Embryonic facial prominence (tissue), 1 donor: ENCODE measurements around the gene MTG1.
"Not testable (repeated sequence)": the region's sequence is repeated elsewhere in the genome, so short reads cannot be mapped to it uniquely, and the experiment has no call there.

Source experiments
- DNase-seq: peaks from one replicate; pipeline ENCODE4 v3.0.0-alpha.2; 2016; ENCODE audit errors: extremely low spot score

Gene MTG1

DNA sequence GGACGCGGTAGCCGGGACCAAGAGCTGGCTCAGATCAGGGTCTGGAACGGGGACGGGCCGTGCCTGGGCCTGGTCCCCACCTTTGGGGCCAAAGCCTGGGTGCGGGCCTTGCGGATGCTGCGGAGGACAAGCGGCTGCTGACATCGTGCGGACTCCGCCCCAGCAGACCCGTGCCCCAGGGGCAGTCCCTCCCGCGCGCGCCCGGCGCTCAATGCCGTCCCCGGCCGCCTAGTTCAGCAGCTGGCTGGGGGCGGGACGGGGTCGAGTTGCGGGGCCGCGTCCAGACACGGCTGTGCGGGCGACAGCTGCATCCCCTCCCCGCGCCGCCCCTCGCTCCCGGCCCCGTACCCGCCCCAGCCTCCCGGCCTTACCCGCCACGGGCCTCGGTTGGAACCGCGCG lies 30.1 kb downstream of the MTG1 start:
- DNase-seq: not testable (repeated sequence)

GRCh38 chr10:133424601-133425000 lies 30.6 kb downstream of the MTG1 start, which contains the start of gene SPRN:
TSS of gene SPRN (minus strand) at chr10:133424625. CDS start at chr10:133423681, 944 bp downstream.
- not testable (repeated sequence) for DNase-seq

GRCh38 chr10:133429571-133429970 lies 35.6 kb downstream of the MTG1 start:
- DNase-seq: not testable (repeated sequence)

DNA sequence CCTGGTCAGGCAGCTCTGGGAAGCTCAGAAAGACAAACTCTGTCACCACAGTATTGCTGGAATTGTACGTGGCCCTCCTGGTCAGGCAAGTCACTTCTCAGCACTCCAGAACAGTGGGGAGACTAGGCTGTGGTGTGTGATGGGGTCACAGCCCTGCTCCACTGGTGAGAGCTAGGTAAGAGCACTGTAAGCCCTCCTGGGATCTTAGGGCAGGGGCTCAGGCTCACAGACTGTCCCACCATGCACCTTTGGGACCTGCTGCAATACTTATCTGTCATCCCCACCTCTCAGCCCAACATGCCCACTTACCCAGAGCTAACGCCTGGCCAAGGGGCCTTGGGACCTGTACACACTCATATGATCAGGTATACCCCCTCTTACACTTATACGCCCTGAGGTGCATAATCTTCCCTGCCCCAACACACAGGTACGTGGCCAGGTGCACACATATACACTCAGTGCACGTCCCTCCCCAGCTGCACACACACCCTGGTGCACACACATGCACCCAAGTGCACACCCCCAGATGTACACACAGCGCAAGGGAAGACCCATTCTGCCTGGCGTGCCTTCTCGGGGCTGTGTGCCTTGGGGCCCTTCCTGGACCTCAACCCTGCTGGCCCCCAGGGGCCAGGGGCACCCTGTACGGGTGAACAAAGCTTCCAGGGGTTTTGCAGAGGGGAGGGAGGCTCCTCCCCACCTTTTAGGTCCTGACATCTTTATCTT lies 38.1 kb downstream of the MTG1 start:
- not testable (repeated sequence) for DNase-seq

DNA sequence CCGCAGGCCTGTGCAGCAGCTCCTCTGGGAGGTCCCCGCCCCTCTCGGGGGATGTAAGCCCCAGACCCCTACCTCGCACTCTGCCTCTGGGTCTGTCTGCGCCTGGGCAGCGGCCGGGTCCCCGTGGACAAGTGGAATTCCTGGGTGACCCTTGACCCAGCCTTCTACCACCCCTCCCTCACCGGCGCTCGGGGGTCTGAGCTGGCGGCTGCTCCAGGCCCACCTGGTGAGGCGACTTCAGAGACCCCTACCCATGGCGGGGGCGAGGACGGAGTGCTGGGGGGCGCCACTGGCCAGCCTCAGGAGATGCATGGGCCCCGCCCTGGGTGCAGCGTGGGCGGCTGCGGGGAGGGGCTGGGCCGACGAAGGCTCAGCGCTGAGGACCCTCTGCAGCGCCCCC lies 38.8 kb downstream of the MTG1 start:
- not testable (repeated sequence) for DNase-seq

DNA sequence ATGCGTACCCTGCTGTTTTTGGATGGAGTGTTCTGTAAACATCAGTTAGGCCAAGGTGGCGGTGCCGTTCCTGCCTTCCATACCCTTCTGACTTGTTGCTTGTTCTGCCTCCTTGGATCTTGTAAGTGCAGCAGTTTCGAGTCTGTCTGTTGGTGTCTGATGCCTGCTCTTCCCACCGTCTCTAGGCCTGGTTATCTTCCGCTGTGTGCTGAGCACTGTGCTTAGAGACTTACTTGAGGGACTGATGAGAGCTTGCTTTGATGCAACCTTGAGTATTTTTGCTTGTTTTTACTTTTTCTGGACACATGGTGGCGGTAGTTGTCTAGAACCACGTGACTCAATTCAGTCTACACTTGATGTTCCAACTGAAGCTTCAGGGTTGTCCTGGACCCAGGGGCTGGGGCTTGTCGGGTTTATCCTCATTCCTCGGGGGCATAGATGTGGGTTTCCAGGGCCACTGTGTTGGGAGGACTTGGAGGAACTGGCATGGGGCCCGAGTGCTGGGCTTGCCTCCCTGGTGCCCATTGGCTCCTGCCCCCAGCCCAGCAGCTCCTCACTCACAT lies 44.8 kb downstream of the MTG1 start:
- no peak for DNase-seq

GRCh38 chr10:133439517-133440461 lies 45.8 kb downstream of the MTG1 start:
- DNase-seq: no peak

DNA sequence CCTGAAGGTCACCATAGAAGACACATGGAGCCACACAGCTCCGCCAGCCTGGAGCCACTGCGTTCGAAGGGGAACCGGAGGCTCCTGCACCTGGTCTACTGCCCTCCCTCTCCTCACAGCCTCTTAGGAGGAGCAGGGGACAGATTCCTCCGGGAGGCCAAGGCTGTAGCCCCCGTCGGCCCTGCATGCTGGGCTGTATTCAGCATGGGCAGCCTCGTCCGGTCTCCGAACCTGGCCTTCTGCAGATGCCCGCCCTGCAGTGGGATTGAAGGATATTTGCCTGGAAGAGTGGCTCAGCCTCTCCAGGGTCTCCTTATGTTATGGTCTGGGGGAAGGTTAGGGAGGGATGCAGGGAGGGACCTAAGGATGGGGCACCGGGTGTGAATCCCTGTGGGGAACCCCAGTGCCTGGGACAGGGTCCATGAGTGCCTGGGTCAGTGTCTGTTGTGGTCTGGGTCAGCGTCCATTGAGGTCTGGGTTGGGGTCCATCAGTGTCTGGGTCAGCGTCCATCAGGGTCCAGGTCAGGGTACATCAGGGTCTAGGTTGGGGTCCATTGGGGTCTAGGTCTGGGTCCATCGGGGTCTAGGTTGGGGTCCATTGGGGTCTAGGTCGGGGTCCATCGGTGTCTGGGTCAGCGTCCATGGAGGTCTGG lies 46.8 kb downstream of the MTG1 start:
- DNase-seq: no peak

DNA sequence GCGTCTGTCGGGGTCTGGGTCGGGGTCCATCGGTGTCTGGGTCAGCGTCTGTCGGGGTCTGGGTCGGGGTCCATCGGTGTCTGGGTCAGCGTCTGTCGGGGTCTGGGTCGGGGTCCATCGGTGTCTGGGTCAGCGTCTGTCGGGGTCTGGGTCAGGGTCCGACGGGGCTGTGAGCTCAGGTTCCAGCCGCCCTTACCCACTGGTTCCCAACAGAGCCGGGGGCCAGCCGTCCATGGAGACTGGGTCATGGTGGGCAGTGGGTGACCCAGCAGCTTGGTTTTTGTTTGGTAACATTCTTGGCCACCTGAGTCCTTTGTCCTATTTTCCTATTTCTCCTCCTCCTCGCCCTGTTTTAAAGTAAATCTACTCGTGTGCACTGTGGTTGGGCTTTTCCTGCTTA lies 47.4 kb downstream of the MTG1 start:
- DNase-seq: not testable (repeated sequence)

GRCh38 chr10:133441780-133442179 lies 47.8 kb downstream of the MTG1 start:
- no peak for DNase-seq

GRCh38 chr10:133442191-133442966 lies 48.4 kb downstream of the MTG1 start:
- DNase-seq: no peak

DNA sequence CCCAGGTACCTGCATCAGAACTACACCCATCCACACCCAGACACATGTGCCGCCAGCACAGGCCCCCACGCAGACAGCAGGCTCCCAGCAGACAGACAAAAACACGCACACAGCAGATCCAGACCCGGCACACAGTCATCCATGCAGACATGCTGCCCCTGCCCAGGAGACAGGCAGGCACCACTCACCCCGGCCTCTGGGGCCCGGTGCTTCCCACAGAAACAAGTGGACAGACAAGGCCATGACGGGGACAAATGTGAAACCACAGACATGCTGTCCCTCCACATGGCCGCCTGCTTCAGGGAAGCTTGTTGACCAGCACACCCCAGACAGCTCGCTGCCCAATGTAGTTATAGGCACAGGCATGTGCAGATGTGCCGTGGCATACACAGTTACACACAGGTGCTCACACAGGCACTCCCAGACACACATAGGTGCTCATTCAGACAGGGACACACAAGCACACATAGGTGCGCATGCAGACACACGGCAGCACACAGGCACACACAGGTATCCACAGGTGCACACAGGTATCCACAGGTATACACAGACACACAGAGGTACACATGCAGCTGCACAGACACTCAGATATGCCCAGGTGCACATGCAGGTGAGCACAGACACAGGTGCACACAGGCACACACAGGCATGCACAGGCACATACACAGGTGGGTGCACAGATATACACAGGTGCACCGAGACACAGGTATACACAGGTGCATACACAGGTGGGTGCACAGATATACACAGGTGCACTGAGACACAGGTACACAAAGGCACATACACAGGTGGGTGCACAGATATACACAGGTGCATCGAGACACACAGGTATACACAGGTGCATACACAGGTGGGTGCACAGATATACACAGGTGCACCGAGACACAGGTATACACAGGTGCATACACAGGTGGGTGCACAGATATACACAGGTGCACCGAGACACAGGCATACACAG lies 49.3 kb downstream of the MTG1 start:
- DNase-seq: no peak

GRCh38 chr10:133444342-133445267 lies 50.6 kb downstream of the MTG1 start:
- no peak for DNase-seq

DNA sequence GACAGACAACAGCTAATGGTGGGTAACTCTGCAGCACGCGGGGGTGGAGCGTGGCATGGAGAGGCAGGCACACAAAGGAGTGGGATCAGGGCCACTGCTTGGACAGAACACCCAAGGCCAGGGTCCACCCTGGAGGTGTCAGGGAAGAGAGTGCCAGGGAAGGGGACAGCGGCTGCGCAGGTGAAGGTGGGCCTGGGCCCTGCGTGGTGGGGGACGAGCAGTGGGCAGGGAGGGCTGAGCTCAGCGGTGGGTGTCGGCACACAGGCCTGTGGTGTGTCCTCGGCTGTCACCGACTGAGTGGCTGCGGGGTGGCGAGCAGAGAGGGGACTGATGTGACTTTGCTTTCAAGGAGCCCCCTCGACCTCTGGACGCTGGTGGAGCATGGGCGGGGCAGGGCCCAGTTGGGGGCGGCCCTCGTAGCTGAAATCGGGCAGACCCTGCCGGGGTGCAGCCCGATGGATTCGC lies 51.3 kb downstream of the MTG1 start:
- no peak for DNase-seq

DNA sequence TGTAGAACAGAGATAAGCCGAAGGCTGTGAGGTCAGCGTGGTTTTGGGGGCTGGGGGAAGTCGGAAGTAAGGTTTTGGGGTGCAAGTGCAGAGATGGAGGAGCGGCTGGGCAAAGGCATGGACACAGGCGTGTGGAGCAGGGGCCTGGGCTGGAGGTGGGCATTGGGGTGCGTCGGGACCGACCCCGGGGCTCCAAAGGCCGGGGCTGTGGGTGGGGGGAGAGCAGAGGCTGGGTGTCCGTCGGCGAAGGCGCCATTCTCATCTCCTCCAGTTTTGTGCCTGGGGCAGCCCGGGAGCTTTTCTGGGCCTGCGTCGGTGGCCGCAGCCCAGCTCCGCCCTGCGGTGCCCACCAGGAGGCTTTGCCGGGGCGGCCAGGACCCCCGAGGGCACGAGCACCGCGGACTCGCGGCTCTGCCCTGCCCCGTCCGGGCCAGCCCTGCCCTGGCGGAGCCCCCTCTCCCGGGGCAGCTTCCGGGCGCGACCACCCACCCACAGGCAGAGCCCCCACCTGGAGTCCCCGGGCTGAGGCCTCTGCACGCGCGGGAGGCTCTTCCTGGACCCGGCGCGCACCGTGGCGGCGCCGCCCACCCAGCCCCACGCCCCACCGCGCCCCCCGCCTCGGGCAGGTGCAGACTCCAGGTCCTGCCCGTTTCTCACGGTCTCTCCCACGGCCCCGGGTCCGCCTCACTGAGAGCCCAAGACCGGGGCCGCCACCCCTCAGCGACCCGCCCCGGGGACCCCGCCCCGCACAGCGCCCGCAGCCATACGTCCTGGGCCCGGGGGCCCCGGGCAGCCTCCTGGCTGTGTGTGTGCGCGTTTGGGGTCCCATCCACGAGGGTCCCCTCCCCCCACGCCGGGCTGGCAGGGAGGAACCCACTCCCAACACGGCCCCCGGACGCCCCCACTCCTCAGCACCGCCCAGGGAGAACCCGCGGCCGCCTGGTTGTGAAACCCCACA lies 52.1 kb downstream of the MTG1 start:
- no peak for DNase-seq

DNA sequence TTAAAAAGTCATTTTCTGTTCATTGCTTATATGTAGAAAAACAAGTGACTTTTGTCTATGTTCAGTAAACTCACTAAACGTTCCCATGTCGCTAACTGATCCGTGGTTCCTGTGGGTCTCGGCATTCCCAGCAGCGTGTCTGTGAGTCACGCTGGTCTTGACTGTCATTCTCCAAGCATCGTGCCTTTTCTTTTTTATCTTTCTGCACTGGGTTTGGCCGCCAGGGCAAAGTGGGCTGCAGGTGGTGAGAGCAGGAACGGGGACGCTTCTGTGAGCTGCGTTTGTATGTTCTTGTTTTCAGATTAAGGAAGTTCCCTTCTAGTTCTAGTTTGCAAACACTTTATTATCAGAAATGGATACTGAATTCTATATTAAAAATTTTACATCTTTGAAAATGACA lies 53.0 kb downstream of the MTG1 start:
- DNase-seq: no peak

DNA sequence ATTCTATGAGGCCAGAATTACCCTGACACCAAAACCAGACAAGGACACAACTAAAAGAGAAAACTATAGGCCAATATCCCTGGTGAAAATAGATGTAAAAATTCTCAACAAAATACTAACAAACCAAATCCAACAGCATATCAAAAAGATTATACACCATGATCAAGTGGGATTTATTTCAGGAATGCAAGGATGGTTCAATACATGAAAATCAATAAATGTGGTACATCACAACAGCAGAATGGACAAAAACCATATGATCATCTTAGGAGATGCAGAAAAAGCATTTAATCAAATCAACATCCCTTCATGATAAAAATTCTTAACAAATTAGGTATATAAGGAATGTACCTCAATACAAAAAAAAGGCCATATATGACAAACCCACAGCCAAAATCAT lies 54.2 kb downstream of the MTG1 start:
- no peak for DNase-seq

- DNase-seq: no peak
Measured at GRCh38 chr10:133451346-133451745, 57.4 kb downstream of the MTG1 start.
